Spleen (tissue), 11 donors: ENCODE data around the gene TAF3. TPM values are rescaled to one million over a fixed set of nuclear protein-coding genes. Genes with fewer than 3 reads are reported as not detected.
A peak's percentile ranks its signal among the peaks of the same experiment; 100 is the strongest.

Experiments used
- DNase-seq: peaks from one replicate; pipeline ENCODE4 v3.0.0-alpha.2; 2020
- H3K27ac ChIP-seq, 8 donors: fragments of 200-600 bp; sonication (generic) in 7 of 8; 1 replicate in 4 of 8; 2 replicates in 4 of 8; pipeline versions ENCODE4 v1.5.0 to v1.8.0; 2016 to 2021; ENCODE audit warnings: inconsistent platforms in 4 of 8, mild to moderate bottlenecking in 4 of 8, moderate library complexity in 1 of 8
- H3K27me3 ChIP-seq, 7 donors: fragments of 200-600 bp; sonication (generic) in 6 of 7; replicated peaks in 1 of 7; 1 replicate in 4 of 7; 2 replicates in 3 of 7; pipeline versions ENCODE4 v1.5.0 to v1.8.0; 2016 to 2021; ENCODE audit warnings: inconsistent platforms in 3 of 7, mild to moderate bottlenecking in 1 of 7
- H3K36me3 ChIP-seq, 6 donors: fragments of 200-600 bp; sonication (generic) in 5 of 6; 1 replicate in 4 of 6; 2 replicates in 2 of 6; pipeline versions ENCODE4 v1.5.0 to v1.8.0; 2016 to 2021; ENCODE audit warnings: inconsistent platforms in 2 of 6
- H3K4me1 ChIP-seq, 6 donors: fragments of 200-600 bp; sonication (generic) in 5 of 6; 1 replicate in 3 of 6; 2 replicates in 3 of 6; pipeline versions ENCODE4 v1.5.0 to v1.8.0; 2016 to 2021; ENCODE audit warnings: inconsistent platforms in 3 of 6
- H3K4me3 ChIP-seq, 8 donors: fragments of 200-600 bp; sonication (generic) in 7 of 8; 1 replicate in 4 of 8; 2 replicates in 4 of 8; pipeline versions ENCODE4 v1.5.0 to v1.8.0; 2016 to 2021; ENCODE audit warnings: inconsistent platforms in 4 of 8, mild to moderate bottlenecking in 4 of 8, moderate library complexity in 2 of 8
- H3K9me3 ChIP-seq, 8 donors: fragments of 200-600 bp; sonication (generic) in 7 of 8; 1 replicate in 4 of 8; 2 replicates in 4 of 8; pipeline versions ENCODE4 v1.5.0 to v1.8.0; 2016 to 2021; ENCODE audit warnings: inconsistent platforms in 4 of 8
- POLR2A ChIP-seq, 3 donors: fragments of 450-650 bp; IDR thresholded peaks; one replicate each; pipeline ENCODE4 v1.5.1; 2017; ENCODE audit warnings: antibody characterized with exemption in 3 of 3, mild to moderate bottlenecking in 1 of 3
- POLR2AphosphoS5 ChIP-seq, 3 donors: sonication (generic); formaldehyde crosslinking; IDR thresholded peaks; one replicate each; pipeline ENCODE4 v1.5.1; 2017; ENCODE audit warnings: antibody characterized with exemption in 3 of 3
- WGBS, 5 donors: extraction: QIAGEN DNeasy Blood & Tissue Kit in 3 of 5; methylation state at CpG; one replicate each; pipeline versions ENCODE4 v1.1.5 to v1.1.7; 2013 to 2018; 5-methylcytosine and 5-hydroxymethylcytosine counted together
- intact Hi-C: fragments of 100-400 bp; cut with DNase I; formaldehyde crosslinking; loops from one replicate; pipeline ENCODE4 v1.15.0; 2023; ENCODE audit warnings: low total_unique reads
- polyA plus RNA-seq, 3 donors: library from polyadenylated mRNA; stranded (reverse); fragments of 200-250 nt; gene quantifications; one replicate each; pipeline ENCODE4 v1.2.1, GENCODE V29; 2013
- total RNA-seq, 7 donors: library from RNA; depleted of rRNA in 3 of 7; stranded (reverse); fragments of >200 nt in 3 of 7; fragmentation: NEBNext Ultra II Directional in 4 of 7; extraction: Animal tissue kit (Norgen Biotek cat#: 25700) in 4 of 7; gene quantifications; one replicate each; pipeline versions ENCODE4 v1.1.0 to v1.2.1, GENCODE V29; 2016 to 2021
- TF ChIP-seq, protein P1 (sequence below), 11 experiments: fragments of 200-600 bp in 7 of 11; fragments of 450-650 bp in 4 of 11; sonication (generic) in 4 of 11; IDR thresholded peaks in 8 of 11; conservative IDR thresholded peaks in 3 of 11; 1 replicate in 7 of 11; 2 replicates in 4 of 11; pipeline versions ENCODE4 v1.4.0 to v1.8.0; 2016 to 2021; ENCODE audit warnings: antibody characterized with exemption in 11 of 11, inconsistent platforms in 4 of 11, mild to moderate bottlenecking in 1 of 11
- donor health status: healthy with polysubstance abuse.
- donor health status: DM: no; HTN: no; CAD: no; lungs with moderate emphysema.
- donor health status: DM: no; HTN: no; CAD: no.
- donor health status: Bipolar disorder and iron deficiency.
- donor health status: healthy.
- donor health status: DM: no; HTN: no; CAD: no.
- donor health status: DM: yes; HTN: yes; CAD: no.

TAF3 gene
- total and polyA plus RNA-seq, 10 donors = 2.7 to 13.0 (median 9.8) TPM

DNA sequence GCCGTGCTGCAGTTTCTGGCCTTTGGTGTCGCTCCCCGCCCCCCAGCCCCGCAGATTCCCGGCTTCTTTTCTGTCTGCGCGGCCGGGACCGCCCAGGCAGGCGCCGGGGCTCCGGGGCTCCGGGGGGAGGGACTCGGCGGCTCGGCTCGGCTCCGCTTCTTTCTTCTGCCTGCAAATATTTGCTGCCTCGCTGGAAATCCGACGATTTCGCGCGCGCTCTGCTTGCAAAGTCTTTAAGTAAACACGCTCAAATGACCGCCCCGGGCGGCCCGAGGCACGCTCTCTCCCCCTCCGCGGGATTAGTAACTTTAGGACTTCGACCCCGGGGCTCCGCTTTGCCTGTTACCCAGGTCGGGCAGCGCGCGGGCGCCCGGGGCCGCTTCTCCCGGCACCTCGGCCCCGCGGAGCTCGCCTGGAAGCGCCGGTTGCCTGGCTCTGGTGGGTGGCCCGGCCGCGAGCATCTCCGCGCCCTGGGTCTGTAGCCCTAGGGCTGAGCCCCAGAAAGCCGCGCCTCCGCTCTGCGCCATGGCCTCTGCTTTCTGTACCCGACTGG, 232.3 kb downstream of the TAF3 start:
- no peak for TF ChIP-seq POLR2A (IDR thresholded peaks at IDR 0.05)
- no peak for TF ChIP-seq POLR2AphosphoS5 (IDR thresholded peaks at IDR 0.05)
- TF ChIP-seq, protein P1, sequence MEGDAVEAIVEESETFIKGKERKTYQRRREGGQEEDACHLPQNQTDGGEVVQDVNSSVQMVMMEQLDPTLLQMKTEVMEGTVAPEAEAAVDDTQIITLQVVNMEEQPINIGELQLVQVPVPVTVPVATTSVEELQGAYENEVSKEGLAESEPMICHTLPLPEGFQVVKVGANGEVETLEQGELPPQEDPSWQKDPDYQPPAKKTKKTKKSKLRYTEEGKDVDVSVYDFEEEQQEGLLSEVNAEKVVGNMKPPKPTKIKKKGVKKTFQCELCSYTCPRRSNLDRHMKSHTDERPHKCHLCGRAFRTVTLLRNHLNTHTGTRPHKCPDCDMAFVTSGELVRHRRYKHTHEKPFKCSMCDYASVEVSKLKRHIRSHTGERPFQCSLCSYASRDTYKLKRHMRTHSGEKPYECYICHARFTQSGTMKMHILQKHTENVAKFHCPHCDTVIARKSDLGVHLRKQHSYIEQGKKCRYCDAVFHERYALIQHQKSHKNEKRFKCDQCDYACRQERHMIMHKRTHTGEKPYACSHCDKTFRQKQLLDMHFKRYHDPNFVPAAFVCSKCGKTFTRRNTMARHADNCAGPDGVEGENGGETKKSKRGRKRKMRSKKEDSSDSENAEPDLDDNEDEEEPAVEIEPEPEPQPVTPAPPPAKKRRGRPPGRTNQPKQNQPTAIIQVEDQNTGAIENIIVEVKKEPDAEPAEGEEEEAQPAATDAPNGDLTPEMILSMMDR (IDR thresholded peaks at IDR 0.05 in 8 of 11, conservative IDR thresholded peaks at IDR 0.05 in 3 of 11) = no peak
- intact Hi-C loops = no loop called here
- DNase-seq = no peak
- no peak overlapping the region for H3K27ac ChIP-seq
- H3K9me3 ChIP-seq = no peaks in the 10 kb centered on the region
- peak overlapping the region; percentile 13 to 64 (median 36) for H3K4me3 ChIP-seq
- no peaks in the 10 kb centered on the region for H3K36me3 ChIP-seq
- H3K27me3 ChIP-seq = peaks cover 10 to 100% (median 100%) of the 10 kb centered on the region in 7 donors
- H3K4me1 ChIP-seq = peaks cover 40 to 96% (median 79%) of the 10 kb centered on the region in 6 donors
- WGBS, 5 donors = 1 to 2% (median 2%) methylated on average over 36 to 60 of the region's 60 CpGs

- H3K36me3 ChIP-seq = no peaks in the 10 kb centered on the region
- peaks cover 39 to 96% (median 76%) of the 10 kb centered on the region in 6 donors for H3K4me1 ChIP-seq
- H3K27me3 ChIP-seq = peaks cover 10 to 100% (median 100%) of the 10 kb centered on the region in 7 donors
- no peak overlapping the region for H3K27ac ChIP-seq
- no peaks in the 10 kb centered on the region for H3K9me3 ChIP-seq
- no peak for TF ChIP-seq POLR2A (IDR thresholded peaks at IDR 0.05)
- no peak for TF ChIP-seq POLR2AphosphoS5 (IDR thresholded peaks at IDR 0.05)
- TF ChIP-seq, protein P1 (IDR thresholded peaks at IDR 0.05 in 8 of 11, conservative IDR thresholded peaks at IDR 0.05 in 3 of 11) = no peak
- no peak for DNase-seq
- H3K4me3 ChIP-seq = peak overlapping the region in 6 of 8 donors; percentile 2 to 64 (median 36)
- WGBS, 5 donors = 3 to 12% (median 7%) methylated on average over 25 to 51 of the region's 52 CpGs
- intact Hi-C loops = no loop called here
These were observed 233.0 kb downstream of the TAF3 start for GRCh38 chr10:8051109-8051821.

DNA sequence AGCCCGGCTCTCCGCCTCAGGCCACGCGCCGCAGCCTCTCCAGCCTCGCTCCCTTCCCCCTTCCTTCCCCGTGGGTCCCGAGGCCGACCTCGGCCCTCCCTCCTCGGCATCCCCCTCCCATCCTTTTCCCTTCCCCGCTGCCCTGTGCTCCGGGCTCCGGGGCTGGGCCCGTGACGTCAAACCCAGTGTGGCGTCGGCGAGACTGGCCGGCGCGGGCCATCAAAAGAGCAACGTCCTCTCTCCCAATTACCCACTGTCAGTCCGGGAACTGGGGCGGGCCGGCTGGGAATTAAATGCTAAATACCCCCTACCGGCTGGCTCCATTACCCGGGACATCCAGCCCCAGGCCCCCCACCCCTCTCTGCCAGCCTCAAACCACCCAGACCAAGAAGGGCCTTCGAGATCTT, 233.5 kb downstream of the TAF3 start:
- Histone ChIP-seq H3K27me3 (peaks cover 10 to 100% (median 96%) of the 10 kb centered on the region in 7 donors), H3K4me1 (peaks cover 39 to 100% (median 78%) of the 10 kb centered on the region in 6 donors), H3K36me3 (no peaks in the 10 kb centered on the region), H3K9me3 (no peaks in the 10 kb centered on the region), H3K4me3 (peak overlapping the region in 3 of 8 donors; percentile 2 to 64 (median 42)), H3K27ac (no peak overlapping the region)
- DNase-seq = no peak
- TF ChIP-seq, protein P1 (IDR thresholded peaks at IDR 0.05 in 8 of 11, conservative IDR thresholded peaks at IDR 0.05 in 3 of 11) = no peak
- TF ChIP-seq POLR2AphosphoS5 (IDR thresholded peaks at IDR 0.05) = no peak
- TF ChIP-seq POLR2A (IDR thresholded peaks at IDR 0.05) = no peak
- 1 to 10% (median 4%) methylated on average over 20 to 29 of the region's 29 CpGs for whole genome bisulfite sequencing, 5 donors
- intact Hi-C loops = no loop called here

DNA sequence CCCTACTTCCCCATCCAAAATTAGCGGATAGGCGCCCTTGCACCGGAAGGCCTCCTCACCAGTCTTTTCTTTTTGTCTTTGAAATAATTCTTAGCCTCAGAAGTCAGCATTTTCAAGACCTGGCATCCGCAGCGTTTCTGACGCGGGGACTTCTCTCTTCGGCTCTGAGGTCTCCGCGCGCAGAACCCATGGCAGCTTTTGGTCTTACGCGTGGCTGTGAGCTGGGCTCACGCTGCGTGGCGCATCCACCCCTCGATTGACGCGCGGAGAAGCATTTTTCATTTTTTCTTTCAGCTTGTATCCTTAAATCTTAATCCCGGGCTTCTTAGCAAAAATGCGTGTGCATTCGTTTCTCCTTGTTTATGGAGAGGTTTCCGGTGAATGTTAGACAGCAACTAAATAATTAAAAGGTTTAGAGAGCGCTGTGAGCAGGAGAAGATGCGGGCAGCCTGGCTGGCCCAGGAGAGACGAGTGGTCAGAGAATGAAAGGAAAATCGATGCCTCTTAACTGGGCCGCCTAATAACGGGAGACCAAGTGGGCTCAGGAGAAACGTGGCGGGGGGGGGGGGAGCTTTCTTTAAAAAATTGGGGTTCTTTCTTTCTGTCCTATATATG, 234.1 kb downstream of the TAF3 start:
- Histone ChIP-seq H3K4me1 (peaks cover 41 to 100% (median 83%) of the 10 kb centered on the region in 6 donors), H3K4me3 (peak overlapping the region in 1 of 8 donors; percentile 84), H3K27ac (no peak overlapping the region), H3K9me3 (no peaks in the 10 kb centered on the region), H3K27me3 (peaks cover 10 to 100% (median 90%) of the 10 kb centered on the region in 7 donors), H3K36me3 (no peaks in the 10 kb centered on the region)
- DNase-seq = no peak
- TF ChIP-seq, protein P1 (IDR thresholded peaks at IDR 0.05 in 8 of 11, conservative IDR thresholded peaks at IDR 0.05 in 3 of 11) = no peak
- TF ChIP-seq POLR2A (IDR thresholded peaks at IDR 0.05) = no peak
- peak in 1 of 3 donors; percentile 5 for TF ChIP-seq POLR2AphosphoS5 (IDR thresholded peaks at IDR 0.05)
- intact Hi-C loops = no loop called here
- 6 to 11% (median 10%) methylated on average over 32 of the region's 32 CpGs for WGBS, 5 donors
